GM12865 (cell line): ENCODE results near the gene ADAMTSL2.

Experiments
- DNase-seq: peaks from one replicate; pipeline ENCODE4 v3.0.0; 2010; ENCODE audit warnings: low read depth
- H3K4me3 ChIP-seq: 2 replicates; pipeline ENCODE4 v1.5.1; 2011; ENCODE audit warnings: mild to moderate bottlenecking, low read depth, low read length, control low read depth
- CTCF ChIP-seq: IDR thresholded peaks from 2 replicates; pipeline ENCODE4 v1.5.1; 2011; ENCODE audit warnings: low read length, control low read depth, low read depth, inconsistent platforms; ENCODE audit not compliant: insufficient read depth; ENCODE audit errors: missing control alignments

ADAMTSL2 gene

DNA sequence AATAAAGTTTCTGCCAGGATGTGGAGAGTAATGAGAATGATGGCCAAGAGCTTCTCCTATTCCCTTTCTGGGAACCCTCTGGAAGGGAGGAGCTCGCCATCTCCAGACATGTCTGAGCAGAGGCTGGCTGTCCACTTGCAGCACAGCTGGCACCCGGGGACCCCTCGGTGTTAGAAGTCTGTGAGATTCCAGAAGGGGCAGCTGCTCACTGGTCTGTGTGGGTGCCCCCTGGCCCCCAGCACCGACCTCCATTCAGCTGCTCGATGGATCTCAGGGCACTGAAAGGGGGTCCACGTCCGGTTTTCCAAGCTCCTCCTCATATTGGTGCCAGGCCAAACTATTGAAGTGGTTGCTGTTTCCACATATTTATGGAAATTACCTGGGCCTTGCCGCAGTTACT lies 78.3 kb downstream of the ADAMTSL2 start:
- DNase-seq, result no peak
- H3K4me3 ChIP-seq, result no peak overlapping the region
- TF ChIP-seq CTCF, result no peak

DNA sequence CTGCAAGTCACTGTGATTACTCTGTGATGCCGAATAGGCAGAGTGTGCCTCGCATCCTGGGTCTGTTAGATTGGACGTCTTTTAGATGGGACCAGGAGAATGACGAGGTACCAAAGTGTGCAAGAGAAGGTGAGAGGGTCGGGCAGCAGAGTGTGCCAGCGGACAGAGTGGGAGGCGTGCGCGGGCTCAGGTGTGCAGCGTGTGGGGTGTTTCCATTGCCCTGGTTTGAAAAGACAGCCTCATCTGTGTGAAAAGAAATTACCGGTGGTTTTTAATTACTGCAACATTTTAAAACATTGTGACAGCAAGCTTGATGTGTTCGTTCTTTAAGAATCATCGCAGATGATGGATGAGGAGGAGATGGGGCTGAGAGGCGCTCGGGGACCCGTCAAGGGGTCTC lies 78.9 kb downstream of the ADAMTSL2 start:
- H3K4me3 ChIP-seq, result no peak overlapping the region
- TF ChIP-seq CTCF, result no peak

GRCh38 chr9:133614056-133614455 lies 79.6 kb downstream of the ADAMTSL2 start:
- H3K4me3 ChIP-seq, result no peak overlapping the region
- DNase-seq, result no peak
- TF ChIP-seq CTCF, result no peak

More for the DNA sequence above, 78.9 kb downstream of the ADAMTSL2 start:
- DNase-seq, result no peak

GRCh38 chr9:133614678-133615077 lies 80.2 kb downstream of the ADAMTSL2 start:
- DNase-seq, result no peak
- no peak for TF ChIP-seq CTCF
- no peak overlapping the region for H3K4me3 ChIP-seq

GRCh38 chr9:133615186-133615585 lies 80.7 kb downstream of the ADAMTSL2 start:
- no peak for TF ChIP-seq CTCF
- H3K4me3 ChIP-seq, result no peak overlapping the region
- no peak for DNase-seq

DNA sequence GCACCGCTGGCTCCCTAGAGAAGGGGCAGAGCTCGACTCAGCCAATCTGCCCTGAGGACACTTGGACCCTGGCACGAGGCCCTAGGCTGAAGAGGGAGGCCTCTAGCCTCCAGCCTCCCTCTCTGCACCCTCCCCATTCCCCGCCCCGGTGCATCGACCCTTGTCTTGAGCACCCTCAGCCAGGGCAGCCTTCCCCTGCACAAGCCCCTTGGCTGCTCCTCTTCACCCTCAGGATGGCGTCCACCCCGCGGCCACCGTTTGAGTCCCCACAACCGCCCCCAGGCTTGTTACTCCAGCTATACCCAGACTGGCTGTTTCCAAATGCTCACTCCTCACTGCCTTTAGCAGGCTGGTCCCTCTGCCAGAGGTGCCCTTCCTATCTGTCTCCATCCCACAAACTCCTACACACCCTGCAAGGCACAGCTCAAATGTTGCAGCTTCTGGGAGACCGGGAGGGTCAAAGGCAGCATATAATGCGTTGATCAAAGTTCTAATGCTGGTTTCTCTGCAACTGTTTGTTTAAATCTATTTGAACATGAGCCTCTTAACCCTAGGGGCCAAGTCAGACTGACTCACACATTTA lies 81.2 kb downstream of the ADAMTSL2 start:
- TF ChIP-seq CTCF, result no peak
- H3K4me3 ChIP-seq, result no peak overlapping the region
- no peak for DNase-seq
